ENCODE measurements around the gene KCNJ10. TPM values are rescaled to one million over a fixed set of nuclear protein-coding genes. Genes with fewer than 3 reads are reported as not detected.
"Not testable (repeated sequence)": the region's sequence is repeated elsewhere in the genome, so short reads cannot be mapped to it uniquely, and the experiment has no call there.

KCNJ10 gene
- polyA plus RNA-seq (2013, experiment 1 of 2; ENCODE audit: insufficient read length) = not detected
- polyA plus RNA-seq (2013, experiment 2 of 2; ENCODE audit: insufficient read length) = 0.10 TPM

GRCh38 chr1:160069460-160070231 lies at the start of gene KCNJ10:
TSS of gene KCNJ10 (minus strand) at chr1:160070160. CDS start at chr1:160042532, 27,628 bp downstream.
- DNase-seq = no peak

- no peak for DNase-seq
These were observed 49.0 kb upstream of the KCNJ10 start for GRCh38 chr1:160118928-160119327.

- peak; percentile 49 for DNase-seq
These were observed 47.8 kb upstream of the KCNJ10 start for GRCh38 chr1:160117709-160118183.

DNA sequence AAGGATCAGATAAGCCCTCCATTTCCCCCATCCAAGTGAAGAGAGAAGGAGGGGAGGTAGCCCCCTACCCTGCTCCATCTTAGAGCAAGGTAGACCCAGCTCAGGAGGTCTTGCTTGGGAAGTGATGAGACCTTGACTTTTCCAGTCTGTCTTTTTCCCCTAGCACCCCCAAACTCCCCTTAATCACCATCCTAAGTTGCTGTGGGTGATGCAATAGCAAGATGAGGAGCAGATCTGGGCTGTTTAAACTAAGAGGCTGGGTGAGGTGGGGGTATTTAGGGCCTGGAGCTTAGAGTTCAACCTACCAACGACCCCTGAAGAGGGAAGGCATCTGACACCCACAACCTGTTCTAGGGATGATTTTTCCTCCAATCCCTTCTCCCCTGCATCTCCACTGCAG lies 47.3 kb upstream of the KCNJ10 start:
- DNase-seq = no peak

GRCh38 chr1:160116283-160117147 lies 46.6 kb upstream of the KCNJ10 start:
- DNase-seq = peak; percentile 40

DNA sequence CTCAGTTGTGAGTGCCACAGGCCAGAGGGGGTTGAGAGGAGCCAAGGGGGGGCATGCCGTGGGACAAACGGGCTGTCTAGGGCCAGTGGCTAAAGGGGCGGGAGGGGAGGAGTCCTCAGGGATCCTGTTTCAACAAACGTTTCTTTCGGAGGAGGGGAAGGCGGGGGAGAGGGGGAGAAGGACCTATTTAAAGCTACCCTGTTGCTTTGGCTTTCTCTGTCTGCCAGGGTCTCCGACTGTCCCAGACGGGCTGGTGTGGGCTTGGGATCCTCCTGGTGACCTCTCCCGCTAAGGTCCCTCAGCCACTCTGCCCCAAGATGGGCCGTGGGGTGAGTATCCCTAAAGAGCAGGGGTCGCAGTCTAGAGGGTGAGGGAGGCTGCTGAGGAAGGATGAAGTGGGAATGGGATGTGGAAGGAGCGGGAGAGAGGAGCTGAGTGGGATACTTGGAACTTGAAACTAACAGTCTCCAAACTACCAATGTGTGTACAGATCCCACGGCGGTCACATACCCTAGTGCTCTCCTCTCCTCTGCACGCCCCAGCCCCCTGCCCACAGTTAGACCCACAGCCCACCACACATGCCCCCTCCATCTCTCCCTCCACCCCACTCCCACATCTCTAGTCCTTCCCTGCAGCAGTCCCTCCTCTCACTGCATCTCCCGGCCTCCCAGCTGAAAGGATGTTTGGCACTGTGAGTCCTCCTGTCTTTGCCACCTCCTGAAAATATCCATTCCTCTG lies 45.8 kb upstream of the KCNJ10 start, which contains the start of gene ATP1A2:
TSS of gene ATP1A2 (plus strand) at position 215 of the 738 bp plus-strand sequence. CDS start at position 318, 103 bp downstream.
- no peak for DNase-seq

DNA sequence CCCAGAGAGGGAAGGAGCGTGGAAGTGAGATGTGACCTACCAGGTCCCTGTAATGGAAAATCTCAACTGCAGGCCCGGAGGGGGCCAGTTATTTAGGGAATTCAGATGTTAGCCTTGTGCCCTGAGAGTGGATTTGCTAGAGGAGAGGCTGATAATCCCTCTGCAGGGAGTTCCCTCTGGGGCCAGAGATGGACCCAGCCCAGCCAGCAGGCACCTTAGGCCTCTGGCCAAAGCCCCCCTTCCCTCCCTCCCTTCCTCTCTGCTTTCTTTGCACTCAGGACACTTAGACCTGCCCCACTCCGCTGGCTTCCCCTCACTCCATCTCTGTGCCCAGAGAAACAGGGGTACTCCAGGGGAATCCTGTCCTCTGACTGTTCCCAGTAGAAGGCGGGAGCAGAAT lies 44.1 kb upstream of the KCNJ10 start:
- DNase-seq = no peak

GRCh38 chr1:160113407-160113806 lies 43.4 kb upstream of the KCNJ10 start:
- DNase-seq = no peak

GRCh38 chr1:160112357-160112756 lies 42.4 kb upstream of the KCNJ10 start:
- no peak for DNase-seq

- DNase-seq = not testable (repeated sequence)
These were observed 41.5 kb upstream of the KCNJ10 start for GRCh38 chr1:160111462-160111861.

DNA sequence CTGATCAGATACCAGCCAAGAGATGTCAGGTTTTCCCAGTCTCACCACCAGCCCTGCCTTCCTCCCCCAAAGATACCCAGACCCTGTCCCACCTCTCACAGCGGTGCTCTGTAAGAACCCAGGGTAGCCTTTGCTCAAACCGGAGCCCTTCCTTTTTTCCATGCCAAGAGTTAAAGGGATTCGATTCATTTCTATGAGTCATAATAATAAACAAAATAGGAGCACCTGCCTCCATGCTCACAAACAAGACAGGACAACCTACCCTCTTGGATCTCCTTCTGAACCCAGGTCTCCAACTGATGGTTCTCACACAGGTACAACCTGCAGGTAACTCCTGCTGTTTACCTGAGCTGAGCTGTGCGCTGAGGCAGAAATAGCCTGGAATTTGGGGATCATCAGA lies 39.7 kb upstream of the KCNJ10 start:
- no peak for DNase-seq

DNA sequence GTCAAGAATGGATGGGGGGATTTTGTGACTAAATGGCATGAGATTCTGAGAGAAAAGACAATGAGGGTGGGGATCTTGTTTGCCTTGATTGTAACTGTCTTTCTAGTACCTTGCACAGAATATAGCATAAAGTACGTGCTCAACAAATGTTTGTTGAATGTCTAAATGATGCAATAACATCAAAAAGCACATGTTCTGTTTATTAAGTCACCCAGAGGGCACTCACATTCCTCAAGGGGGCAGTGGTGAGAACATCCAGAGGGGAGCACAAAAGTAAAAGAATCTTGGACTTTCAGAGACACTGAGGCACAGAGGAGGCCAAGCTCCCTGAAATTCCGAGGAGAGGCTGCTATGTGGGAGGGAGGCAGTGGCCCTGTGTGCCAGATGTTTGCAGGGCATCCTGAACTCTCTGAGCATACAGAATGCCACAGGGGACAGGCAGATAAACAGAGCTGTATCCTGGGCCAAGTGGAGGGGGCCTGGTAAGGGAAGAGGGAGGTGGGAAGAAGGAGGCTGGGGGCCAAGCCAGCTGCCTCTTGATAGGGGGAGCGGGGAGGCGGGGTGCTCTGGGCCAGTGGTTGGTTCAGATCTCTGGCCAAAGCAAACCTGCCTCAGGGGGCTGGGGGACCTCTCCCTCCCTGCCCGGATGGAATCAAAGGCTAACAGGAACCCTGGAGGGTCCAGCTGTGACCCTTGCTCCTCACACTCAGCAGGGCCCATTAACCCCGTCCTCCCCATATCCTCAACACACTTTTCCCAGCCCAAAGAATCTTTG lies 39.1 kb upstream of the KCNJ10 start:
- peak; percentile 40 for DNase-seq

DNA sequence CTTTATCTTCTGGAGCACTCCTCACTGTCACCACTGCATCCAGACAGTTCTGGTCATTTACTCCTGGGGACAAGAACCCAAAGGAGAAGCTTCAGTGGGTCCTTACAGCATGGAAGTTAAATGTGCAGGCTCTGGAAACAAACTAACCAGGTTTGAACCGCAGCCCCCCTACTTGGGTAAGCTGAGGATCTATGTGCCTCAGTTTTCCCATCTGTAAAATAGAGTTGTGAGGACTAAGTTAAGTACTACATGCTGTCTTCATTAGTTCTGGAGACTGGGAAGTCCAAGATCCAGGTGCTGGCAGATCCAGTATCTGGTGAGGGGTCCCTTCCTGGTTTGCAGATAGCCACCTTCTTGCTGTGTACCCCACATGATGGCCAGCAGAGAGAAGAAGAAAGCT lies 37.6 kb upstream of the KCNJ10 start:
- DNase-seq = no peak

DNA sequence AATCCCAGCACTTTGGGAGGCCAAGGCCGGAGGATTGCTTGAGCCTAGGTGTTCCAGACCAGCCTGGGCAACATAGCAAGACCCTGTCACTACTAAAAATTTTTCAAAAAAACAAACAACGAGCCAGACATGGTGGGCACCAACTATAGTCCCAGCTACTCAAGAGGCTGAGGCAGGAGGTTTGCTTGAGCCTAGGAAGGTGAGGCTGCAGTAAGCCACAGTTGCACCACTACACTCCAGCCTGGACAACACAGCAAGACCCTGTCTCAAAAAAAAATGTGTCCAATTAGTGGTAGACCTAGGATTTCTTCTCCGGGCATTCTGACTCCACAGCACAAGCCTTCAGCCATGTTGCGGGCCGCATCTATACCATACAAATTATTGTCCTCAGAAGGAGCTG lies 35.2 kb upstream of the KCNJ10 start:
- no peak for DNase-seq

DNA sequence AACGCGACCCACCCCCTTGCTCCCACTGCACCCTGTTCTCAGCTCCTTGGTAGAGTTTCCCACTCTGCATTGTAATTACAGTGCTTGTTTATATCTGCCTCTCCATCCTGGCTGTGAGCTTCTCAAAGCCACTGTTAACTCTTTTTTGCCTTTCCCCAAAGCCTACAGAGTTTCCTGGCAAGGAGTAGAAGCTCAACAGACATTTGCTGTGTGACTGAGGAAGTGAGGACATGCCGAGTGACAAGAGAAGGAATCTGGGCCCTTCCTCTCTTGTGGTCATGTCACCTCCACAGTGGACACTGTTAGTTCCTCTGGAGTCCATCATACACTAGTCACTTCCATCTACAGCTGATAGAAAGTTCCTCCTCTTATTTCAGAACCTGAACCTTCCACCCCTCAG lies 34.5 kb upstream of the KCNJ10 start:
- DNase-seq = no peak

GRCh38 chr1:160103658-160104408 lies 33.9 kb upstream of the KCNJ10 start:
- DNase-seq = no peak

DNA sequence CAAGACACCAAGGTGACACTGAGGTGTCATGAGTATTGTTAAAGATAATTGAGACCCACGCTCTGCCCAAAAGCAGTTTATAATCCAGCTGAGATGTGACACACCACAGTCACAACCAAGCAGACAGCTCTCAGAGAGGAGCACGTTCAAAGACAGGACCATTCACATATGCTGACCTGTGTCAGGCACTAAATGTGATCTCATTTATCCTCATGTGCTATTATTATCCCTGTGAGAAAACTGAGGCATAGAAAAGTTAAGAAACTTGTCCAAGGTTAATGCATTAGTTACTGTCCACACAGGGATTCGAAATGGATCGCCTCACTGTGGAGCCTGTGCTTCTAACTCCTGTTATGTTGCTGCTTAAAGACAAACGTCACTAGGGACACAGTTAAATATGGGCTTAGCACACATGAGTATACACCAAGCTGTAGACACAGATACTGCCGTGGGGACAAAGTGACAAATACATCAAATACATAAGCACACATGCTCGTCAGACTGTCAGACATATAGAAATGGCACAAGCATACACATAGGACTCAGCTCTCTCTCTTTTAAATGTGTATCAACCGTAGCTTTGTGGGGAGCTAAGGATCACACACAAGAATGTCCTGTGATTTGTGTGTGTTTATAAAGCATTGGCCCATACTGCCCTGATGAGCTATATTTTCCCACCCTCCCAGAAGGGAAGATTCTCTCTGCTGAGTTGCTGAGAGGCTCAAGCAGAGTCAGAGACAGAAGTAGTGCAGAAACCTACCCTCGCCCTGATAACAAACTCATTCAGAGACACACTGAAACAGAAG lies 32.0 kb upstream of the KCNJ10 start:
- DNase-seq = no peak

DNA sequence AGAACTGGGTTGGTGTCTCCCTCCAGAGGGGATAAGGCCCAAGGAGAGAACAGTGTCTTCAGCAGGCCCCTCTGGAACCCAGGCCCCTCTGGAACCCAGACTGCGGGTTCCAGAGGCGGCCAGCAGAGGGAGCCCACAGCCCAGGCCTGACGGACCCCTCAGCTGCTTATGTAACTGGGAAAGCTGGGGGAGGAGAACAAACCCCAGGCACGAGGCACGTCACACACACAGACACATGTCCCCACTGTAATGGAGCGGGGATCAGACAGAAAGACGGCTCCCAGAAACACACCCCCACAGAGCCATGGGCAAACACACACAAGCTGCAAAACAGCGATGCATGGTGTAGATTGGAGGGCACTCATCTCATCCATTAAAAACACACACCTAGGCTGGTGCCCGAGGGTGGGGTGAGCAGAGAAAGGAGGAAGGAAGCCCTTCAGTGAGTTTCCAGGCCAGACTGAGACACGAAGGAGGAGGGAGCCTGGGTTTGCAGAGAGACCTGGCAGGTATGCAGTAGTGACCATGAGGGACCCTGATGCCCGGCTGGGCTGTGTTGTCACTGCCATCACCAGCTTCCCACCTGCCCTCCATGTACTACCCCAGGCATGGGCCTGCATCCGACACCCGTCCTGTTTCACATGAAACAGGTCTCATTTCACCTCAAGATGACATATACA lies 31.2 kb upstream of the KCNJ10 start:
- DNase-seq = peak; percentile 74

GRCh38 chr1:160099716-160100375 lies 29.9 kb upstream of the KCNJ10 start:
- DNase-seq = no peak

Measured in fibroblast of skin of abdomen (primary cell).